Measurements from ENCODE around the gene GFY. TPM values are rescaled to one million over a fixed set of nuclear protein-coding genes. Genes with fewer than 3 reads are reported as not detected.

GFY gene
- total and polyA plus RNA-seq, 10 of the 15 experiments (the other 5 are each of a cell fraction or from before 2014, with no cell fraction given), result 0.05 TPM; not detected in 9

DNA sequence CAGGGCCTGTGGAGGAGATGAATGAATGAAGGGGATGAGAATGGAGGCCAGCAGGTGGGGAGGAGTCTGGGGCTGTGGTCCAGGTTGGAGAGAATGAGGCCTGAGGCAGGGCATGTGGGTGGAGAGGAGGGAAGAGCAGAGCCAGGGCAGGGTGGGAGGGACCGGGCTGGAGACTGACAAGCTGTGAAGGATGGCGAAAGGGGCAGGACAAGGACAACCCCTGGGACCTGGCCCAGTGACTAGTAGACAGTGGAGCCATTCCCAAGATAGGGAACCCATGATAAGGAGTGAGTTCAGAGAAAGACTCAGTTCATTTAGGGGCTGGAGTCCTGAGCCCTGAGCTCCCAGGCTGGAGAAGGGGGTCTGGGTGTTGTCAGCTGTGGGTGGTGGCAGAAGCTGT lies 5.0 kb upstream of the GFY start:
- Histone ChIP-seq H3K4me3 (no peak overlapping the region), H3K79me2 (ENCODE audit: control insufficient read depth, insufficient read depth, low read length) (no peaks in the 10 kb centered on the region), H3K4me2 (ENCODE audit: control insufficient read depth, insufficient read depth) (no peak overlapping the region), H3K27me3 (replicated peaks in 1 of 2; ENCODE audit: control insufficient read depth in 2 of 2, insufficient read depth in 2 of 2, low read length in 1 of 2) (peaks cover 16 to 31% of the 10 kb centered on the region in 2 experiments), H4K20me1 (ENCODE audit: control insufficient read depth, insufficient read depth) (no peaks in the 10 kb centered on the region), H3K9me3 (replicated peaks; ENCODE audit: control insufficient read depth, insufficient read depth, low read length) (no peaks in the 10 kb centered on the region), H3K4me1 (ENCODE audit: control insufficient read depth, insufficient read depth, low read length) (peaks cover 7% of the 10 kb centered on the region; the same call in 1 of the 2 replicates), H3K9ac (ENCODE audit: control insufficient read depth, insufficient read depth, low read length) (no peak overlapping the region), H3K27ac (ENCODE audit: control insufficient read depth, insufficient read depth) (no peak overlapping the region), H3K36me3 (ENCODE audit: control insufficient read depth in 2 of 2, insufficient read depth in 2 of 2, low read length in 1 of 2) (no peaks in the 10 kb centered on the region), H2AFZ (ENCODE audit: control insufficient read depth, low read depth, low read length) (no peak overlapping the region)
- intact Hi-C loops (cut with micrococcal nuclease; ENCODE audit: unreplicated experiment), result no loop called here
- ATAC-seq (no peak), DNase-seq (ENCODE audit: low read depth, low spot score) (no peak), FAIRE-seq (no peak)
- in situ Hi-C loops (cut with MboI), result no loop called here
- ChIA-PET RAD21 (ENCODE audit: unreplicated experiment) (interaction anchor here (1.7 kb wide), 1 partner anchor 17 kb away, joined by 5 read pairs; no protein-coding TSS in a partner anchor), POLR2A (interaction anchor here (0.5 kb wide), 1 partner anchor 441 kb away, joined by 4 read pairs; no protein-coding TSS in a partner anchor), CTCF (interaction anchor here (0.5 to 1.4 kb wide), 3 partner anchors 9 to 88 kb away, joined by 3 to 4 read pairs (median 4); no protein-coding TSS in a partner anchor), SMC1A (ENCODE audit: uncharacterized antibody, unreplicated experiment) (interaction anchor here (0.7 to 1.4 kb wide), 5 partner anchors 19 to 85 kb away, joined by 3 to 4 read pairs (median 3); partner anchors contain the start of gene CD37)
- WGBS (ENCODE audit: insufficient coverage, insufficient replicate concordance, low lambda C conversion rate, missing lambda C conversion rate), result 53% methylated on average over 2 of the region's 2 CpGs
- BruUV-seq (replicated peaks), result no TSS peak
- TF ChIP-seq MTA2 (IDR thresholded peaks at IDR 0.05; ENCODE audit: low read depth) (no peak), GABPA (IDR thresholded peaks at IDR 0.05; ENCODE audit: low read depth) (no peak), RAD21 (IDR thresholded peaks at IDR 0.05; ENCODE audit: insufficient read depth, low read depth, low read length) (no peak), RFX5 (IDR thresholded peaks at IDR 0.05; ENCODE audit: low read depth, low read length) (no peak), ATF7 (IDR thresholded peaks at IDR 0.05; ENCODE audit: low read depth) (no peak), BHLHE40 (IDR thresholded peaks at IDR 0.05; ENCODE audit: borderline replicate concordance in 1 of 2, low read depth in 2 of 2, low read length in 1 of 2) (no peak), E4F1 (IDR thresholded peaks at IDR 0.05; ENCODE audit: borderline replicate concordance, partially characterized antibody) (no peak), WRNIP1 (IDR thresholded peaks at IDR 0.05; ENCODE audit: borderline replicate concordance, low read depth, low read length) (no peak), MYC (IDR thresholded peaks at IDR 0.05; ENCODE audit: insufficient read depth, insufficient read length, insufficient replicate concordance, low read length, severe bottlenecking) (no peak), TCF3 (IDR thresholded peaks at IDR 0.05; ENCODE audit: borderline replicate concordance, insufficient read depth, low read depth, low read length) (no peak), NFXL1 (IDR thresholded peaks at IDR 0.05; ENCODE audit: borderline replicate concordance) (no peak), SPI1 (IDR thresholded peaks at IDR 0.05; ENCODE audit: borderline replicate concordance, insufficient read depth, low read depth, low read length) (no peak)

Data from GM12878 (cell line).